Hepatocyte (in vitro differentiated cells): ENCODE measurements around the gene ST6GALNAC4.

Experiments used
- CTCF ChIP-seq: fragments of 200-600 bp; sonication (generic); IDR thresholded peaks from 2 replicates; pipeline ENCODE4 v1.5.1; 2016; ENCODE audit warnings: antibody characterized with exemption, mild to moderate bottlenecking; ENCODE audit not compliant: poor library complexity
- EZH2 ChIP-seq: fragments of 200-600 bp; sonication (generic); IDR thresholded peaks from 2 replicates; pipeline ENCODE4 v1.6.1; 2016; ENCODE audit warnings: antibody characterized with exemption, mild to moderate bottlenecking, borderline replicate concordance
- EZH2phosphoT487 ChIP-seq: fragments of 200-600 bp; sonication (generic); IDR thresholded peaks from one replicate; pipeline ENCODE4 v1.6.1; 2018; ENCODE audit warnings: antibody characterized with exemption, mild to moderate bottlenecking, low read depth, moderate library complexity; ENCODE audit not compliant: unreplicated experiment, severe bottlenecking

GRCh38 chr9:127920794-127921193 is 4.0 kb upstream of the ST6GALNAC4 start:
- TF ChIP-seq CTCF (no peak), EZH2 (no peak), EZH2phosphoT487 (no peak)
